Neuronal stem cell (in vitro differentiated cells): ENCODE data around the gene MDFIC.
A peak's percentile ranks its signal among the peaks of the same experiment; 100 is the strongest.

Experiments used
- DNase-seq: peaks from one replicate; pipeline ENCODE4 v3.0.0-alpha.2; 2013; ENCODE audit warnings: low spot score
- H2AFZ ChIP-seq: one replicate; pipeline ENCODE4 v1.6.1; 2013; ENCODE audit warnings: mild to moderate bottlenecking, low read length, inconsistent platforms
- H2AK5ac ChIP-seq: 2 replicates; pipeline ENCODE4 v1.6.1; 2013; ENCODE audit warnings: low read depth, mild to moderate bottlenecking, inconsistent platforms, low read length, moderate library complexity, mixed read lengths
- H2BK120ac ChIP-seq: 2 replicates; pipeline ENCODE4 v1.6.1; 2013; ENCODE audit warnings: low read depth, mild to moderate bottlenecking, inconsistent platforms, low read length, moderate library complexity, mixed read lengths
- H2BK12ac ChIP-seq: one replicate; pipeline ENCODE4 v1.6.1; 2013; ENCODE audit warnings: low read length, inconsistent platforms
- H2BK15ac ChIP-seq: 2 replicates; pipeline ENCODE4 v1.6.1; 2013; ENCODE audit warnings: mild to moderate bottlenecking, low read length, inconsistent platforms, mixed read lengths
- H2BK5ac ChIP-seq: one replicate; pipeline ENCODE4 v1.6.1; 2013; ENCODE audit warnings: inconsistent platforms, mild to moderate bottlenecking, low read length, moderate library complexity
- H3K14ac ChIP-seq: one replicate; pipeline ENCODE4 v1.6.1; 2013; ENCODE audit warnings: low read length, inconsistent platforms
- H3K18ac ChIP-seq: 2 replicates; pipeline ENCODE4 v1.6.1; 2013; ENCODE audit warnings: low read length, inconsistent platforms
- H3K23ac ChIP-seq: 2 replicates; pipeline ENCODE4 v1.6.1; 2013; ENCODE audit warnings: low read depth, mild to moderate bottlenecking, mixed read lengths, low read length, inconsistent platforms; ENCODE audit not compliant: poor library complexity
- H3K27ac ChIP-seq: replicated peaks from 3 replicates; pipeline ENCODE4 v1.5.1; 2013; ENCODE audit warnings: low read length, inconsistent platforms
- H3K27me3 ChIP-seq, 3 experiments: 2 replicates each; pipeline ENCODE4 v1.6.1; 2013; ENCODE audit warnings: low read length in 3 of 3, mild to moderate bottlenecking in 2 of 3, inconsistent platforms in 1 of 3, low read depth in 1 of 3, mixed read lengths in 1 of 3, moderate library complexity in 1 of 3; ENCODE audit not compliant: control insufficient read depth in 3 of 3, insufficient read depth in 3 of 3
- H3K36me3 ChIP-seq, 2 donors: replicated peaks in 1 of 2; 2 replicates each; pipeline ENCODE4 v1.6.1; 2013; ENCODE audit warnings: low read length in 2 of 2; ENCODE audit not compliant: control insufficient read depth in 2 of 2, insufficient read depth in 2 of 2
- H3K4ac ChIP-seq: 2 replicates; pipeline ENCODE4 v1.6.1; 2013; ENCODE audit warnings: inconsistent platforms, mild to moderate bottlenecking, low read length, moderate library complexity
- H3K4me1 ChIP-seq, 2 donors: 1 replicate in 1 of 2; 2 replicates in 1 of 2; pipeline ENCODE4 v1.6.1; 2013; ENCODE audit warnings: low read length in 2 of 2, low read depth in 1 of 2; ENCODE audit not compliant: control insufficient read depth in 2 of 2, insufficient read depth in 1 of 2
- H3K4me2 ChIP-seq: one replicate; pipeline ENCODE4 v1.6.1; 2013; ENCODE audit warnings: mild to moderate bottlenecking, low read length, inconsistent platforms; ENCODE audit not compliant: insufficient read depth, poor library complexity, severe bottlenecking
- H3K4me3 ChIP-seq, 2 donors: 2 replicates each; pipeline ENCODE4 v1.5.1; 2013; ENCODE audit warnings: low read length in 2 of 2, mild to moderate bottlenecking in 2 of 2, inconsistent platforms in 1 of 2, moderate library complexity in 1 of 2
- H3K79me1 ChIP-seq: one replicate; pipeline ENCODE4 v1.6.1; 2013; ENCODE audit warnings: low read depth, mild to moderate bottlenecking, inconsistent platforms, low read length, moderate library complexity
- H3K9ac ChIP-seq: one replicate; pipeline ENCODE4 v1.6.1; 2013; ENCODE audit warnings: mild to moderate bottlenecking, low read depth, low read length, inconsistent platforms; ENCODE audit not compliant: poor library complexity
- H3K9me3 ChIP-seq, 2 donors: replicated peaks in 1 of 2; 2 replicates each; pipeline versions ENCODE3 to v1.6.1; 2013; ENCODE audit warnings: low read length in 2 of 2, mild to moderate bottlenecking in 2 of 2, inconsistent platforms in 1 of 2, low read depth in 1 of 2, mixed read lengths in 1 of 2, moderate library complexity in 1 of 2; ENCODE audit not compliant: control insufficient read depth in 2 of 2, insufficient read depth in 1 of 2
- H4K8ac ChIP-seq: one replicate; pipeline ENCODE4 v1.6.1; 2013; ENCODE audit warnings: low read depth, mild to moderate bottlenecking, inconsistent platforms, low read length, moderate library complexity
- H4K91ac ChIP-seq: one replicate; pipeline ENCODE4 v1.6.1; 2013; ENCODE audit warnings: low read length, low read depth, mild to moderate bottlenecking, inconsistent platforms; ENCODE audit not compliant: poor library complexity
- WGBS, 2 donors: extraction: QIAGEN DNeasy Blood & Tissue Kit; methylation state at CpG; one replicate each; pipeline ENCODE4 v1.1.7; 2013; ENCODE audit warnings: missing lambda C conversion rate in 2 of 2, mixed read lengths in 1 of 2; ENCODE audit not compliant: insufficient read length in 2 of 2, insufficient replicate concordance in 1 of 2; ENCODE audit errors: extremely low coverage in 2 of 2; 5-methylcytosine and 5-hydroxymethylcytosine counted together

MDFIC gene

DNA sequence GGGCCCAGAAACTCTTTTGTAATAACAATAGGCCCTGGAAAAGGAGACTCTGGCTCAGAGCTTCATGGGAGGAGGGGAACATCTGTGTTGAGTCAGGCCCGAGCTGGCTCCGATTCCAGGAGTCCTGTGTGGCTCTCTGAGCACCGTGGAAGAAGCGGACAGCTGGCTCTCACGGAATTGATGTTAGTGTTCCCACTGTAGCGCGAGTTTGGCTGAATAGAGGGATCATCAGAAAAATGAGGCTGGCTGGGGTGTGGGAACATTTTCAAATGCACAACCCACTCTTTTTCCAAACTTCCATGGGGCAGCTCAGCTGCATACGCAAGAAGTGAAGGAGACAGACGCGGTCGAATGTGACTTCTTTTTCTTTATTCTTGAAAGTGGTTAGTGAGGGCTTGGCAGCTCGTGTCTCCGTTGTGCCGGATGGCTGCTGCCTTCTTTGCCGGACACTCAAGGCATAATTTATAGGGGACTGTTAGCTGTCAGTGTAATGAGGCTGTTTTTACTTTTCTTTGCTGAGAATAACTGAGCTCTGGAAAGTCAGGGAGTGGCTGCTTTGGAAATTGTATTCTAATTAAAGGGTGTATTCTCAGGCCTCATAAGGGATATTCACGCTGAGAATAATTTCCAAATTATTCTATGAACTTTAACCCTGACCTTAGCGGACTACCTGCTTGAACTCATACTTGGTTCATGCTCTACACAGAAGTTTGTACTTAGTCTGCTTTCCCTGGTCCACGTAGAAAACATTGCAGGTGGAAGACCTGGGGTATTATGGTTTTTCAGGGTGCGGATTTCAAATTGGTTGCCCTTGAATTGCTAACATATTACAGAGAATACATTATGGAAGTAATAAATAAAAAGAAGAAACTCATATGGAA, 23.1 kb downstream of the MDFIC start:
- no peak overlapping the region for H2AK5ac ChIP-seq
- no peak overlapping the region for H3K27ac ChIP-seq
- H4K8ac ChIP-seq: no peak overlapping the region
- DNase-seq: peak; percentile 3
- H3K18ac ChIP-seq: peak overlapping the region; percentile 33
- H3K4me2 ChIP-seq: no peak overlapping the region
- peaks cover 0 to 6% of the 10 kb centered on the region in 2 donors for H3K4me1 ChIP-seq
- H2BK5ac ChIP-seq: no peak overlapping the region
- no peak overlapping the region for H2BK15ac ChIP-seq
- H3K79me1 ChIP-seq: no peaks in the 10 kb centered on the region
- H3K14ac ChIP-seq: no peak overlapping the region
- peak overlapping the region; percentile 5 for H2AFZ ChIP-seq
- H2BK12ac ChIP-seq: no peak overlapping the region
- no peak overlapping the region for H3K9ac ChIP-seq
- no peak overlapping the region for H2BK120ac ChIP-seq
- H3K4me3 ChIP-seq: no peak overlapping the region
- H3K9me3 ChIP-seq: no peaks in the 10 kb centered on the region
- H3K4ac ChIP-seq: no peak overlapping the region
- WGBS, 2 donors: no CpG with 5 or more reads among the region's 19 CpGs
- H3K23ac ChIP-seq: no peak overlapping the region
- H3K36me3 ChIP-seq: peaks cover 2 to 22% of the 10 kb centered on the region in 2 donors
- no peak overlapping the region for H4K91ac ChIP-seq
- H3K27me3 ChIP-seq: no peaks in the 10 kb centered on the region

GRCh38 chr7:114949231-114949630, 27.3 kb downstream of the MDFIC start:
- H3K4me1 ChIP-seq: peaks cover 0 to 6% of the 10 kb centered on the region in 2 donors
- H3K4me2 ChIP-seq: no peak overlapping the region
- H3K27ac ChIP-seq: no peak overlapping the region
- no peak overlapping the region for H3K18ac ChIP-seq
- H2AFZ ChIP-seq: no peak overlapping the region
- H3K14ac ChIP-seq: no peak overlapping the region
- DNase-seq: no peak
- no peak overlapping the region for H4K8ac ChIP-seq
- WGBS, 2 donors: no CpG with 5 or more reads among the region's 1 CpG
- no peak overlapping the region for H2BK5ac ChIP-seq
- H2AK5ac ChIP-seq: no peak overlapping the region
- H3K9me3 ChIP-seq: no peaks in the 10 kb centered on the region
- no peak overlapping the region for H2BK12ac ChIP-seq
- no peak overlapping the region for H3K23ac ChIP-seq
- no peaks in the 10 kb centered on the region for H3K79me1 ChIP-seq
- H3K9ac ChIP-seq: no peak overlapping the region
- no peak overlapping the region for H3K4ac ChIP-seq
- H3K27me3 ChIP-seq: no peaks in the 10 kb centered on the region
- no peak overlapping the region for H2BK15ac ChIP-seq
- no peak overlapping the region for H4K91ac ChIP-seq
- H3K4me3 ChIP-seq: no peak overlapping the region
- no peak overlapping the region for H2BK120ac ChIP-seq
- peaks cover 0 to 5% of the 10 kb centered on the region in 2 donors for H3K36me3 ChIP-seq

DNA sequence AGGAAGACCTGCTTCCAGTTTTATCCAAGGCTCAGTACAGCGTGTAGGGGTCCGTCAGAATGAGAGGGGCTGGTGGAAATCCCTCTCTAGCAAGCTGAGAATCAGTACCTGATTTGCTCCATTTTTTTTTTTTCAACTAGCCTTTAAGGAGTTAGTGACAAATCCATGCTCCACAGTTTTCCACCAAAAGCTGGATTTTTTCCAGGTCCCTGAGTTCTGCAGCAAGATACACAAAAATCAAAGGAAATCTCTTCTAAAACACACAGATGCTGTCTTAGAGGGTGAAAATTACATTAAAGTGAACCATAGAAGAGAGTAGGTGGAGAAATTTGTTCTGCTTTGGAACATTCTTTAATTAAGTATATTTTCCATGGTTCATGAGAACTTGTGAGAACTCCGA, 30.4 kb downstream of the MDFIC start:
- Histone ChIP-seq H3K23ac (no peak overlapping the region), H3K27me3 (no peaks in the 10 kb centered on the region), H2BK5ac (no peak overlapping the region), H3K18ac (no peak overlapping the region), H3K4me3 (no peak overlapping the region), H4K8ac (no peak overlapping the region), H2BK12ac (no peak overlapping the region), H3K4ac (no peak overlapping the region), H3K9ac (no peak overlapping the region), H3K14ac (no peak overlapping the region), H3K4me2 (no peak overlapping the region), H2BK120ac (no peak overlapping the region), H2BK15ac (no peak overlapping the region), H4K91ac (no peak overlapping the region), H3K27ac (no peak overlapping the region), H3K4me1 (no peaks in the 10 kb centered on the region), H3K79me1 (no peaks in the 10 kb centered on the region), H3K9me3 (no peaks in the 10 kb centered on the region), H2AK5ac (no peak overlapping the region), H2AFZ (no peak overlapping the region), H3K36me3 (peaks cover 0 to 2% of the 10 kb centered on the region in 2 donors)
- WGBS, 2 donors: no CpG with 5 or more reads among the region's 3 CpGs
- no peak for DNase-seq

DNA sequence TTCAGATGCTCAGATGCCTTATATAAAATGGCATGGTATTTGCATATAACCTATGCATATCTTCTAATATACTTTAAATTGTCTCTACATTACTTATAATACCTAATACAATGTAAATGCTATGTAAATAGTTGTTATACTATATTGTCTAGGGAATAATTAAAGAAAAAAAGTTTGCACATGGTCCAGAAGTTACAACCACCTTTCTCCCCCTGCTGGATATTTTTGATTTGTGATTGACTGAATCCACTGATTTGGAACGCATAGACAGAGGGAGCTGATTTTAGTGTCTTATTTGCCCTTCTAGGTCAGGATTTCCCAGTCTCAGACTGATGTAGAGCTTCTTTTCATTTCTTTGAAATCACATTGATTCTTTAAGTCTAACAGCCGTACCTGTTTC, 31.8 kb downstream of the MDFIC start:
- WGBS, 2 donors: no CpG with 5 or more reads among the region's 2 CpGs
- Histone ChIP-seq H3K4ac (no peak overlapping the region), H2AK5ac (no peak overlapping the region), H3K4me3 (no peak overlapping the region), H2AFZ (no peak overlapping the region), H3K9ac (no peak overlapping the region), H3K79me1 (no peaks in the 10 kb centered on the region), H4K91ac (no peak overlapping the region), H2BK12ac (no peak overlapping the region), H2BK15ac (no peak overlapping the region), H2BK120ac (no peak overlapping the region), H4K8ac (no peak overlapping the region), H3K4me2 (no peak overlapping the region), H3K27ac (no peak overlapping the region), H2BK5ac (no peak overlapping the region), H3K9me3 (no peaks in the 10 kb centered on the region), H3K27me3 (no peaks in the 10 kb centered on the region), H3K23ac (no peak overlapping the region), H3K36me3 (no peaks in the 10 kb centered on the region), H3K14ac (no peak overlapping the region), H3K18ac (no peak overlapping the region), H3K4me1 (no peaks in the 10 kb centered on the region)
- DNase-seq: no peak
